Ovary (tissue), 3 donors: ENCODE measurements around the gene SULF2.

Experiments used
- CTCF ChIP-seq, 3 donors: fragments of 450-650 bp in 2 of 3; fragments of 200-600 bp in 1 of 3; IDR thresholded peaks; one replicate each; pipeline versions ENCODE4 v1.5.1 to v1.8.0; 2016 to 2022; ENCODE audit warnings: antibody characterized with exemption in 3 of 3, mild to moderate bottlenecking in 1 of 3
- EP300 ChIP-seq: sonication (generic); formaldehyde crosslinking; IDR thresholded peaks from one replicate; pipeline ENCODE4 v1.6.1; 2017; ENCODE audit warnings: antibody characterized with exemption
- POLR2A ChIP-seq: fragments of 450-650 bp; IDR thresholded peaks from one replicate; pipeline ENCODE4 v1.6.1; 2017; ENCODE audit warnings: antibody characterized with exemption, mild to moderate bottlenecking, moderate library complexity
- donor health status: DM: no; HTN: no; CAD: no.

GRCh38 chr20:47618479-47618878 is 166.8 kb downstream of the SULF2 start:
- TF ChIP-seq CTCF (IDR thresholded peaks at IDR 0.05) (no peak), POLR2A (no peak), EP300 (no peak)
